Measurements from ENCODE around the gene IL34.

IL34 gene

GRCh38 chr16:70678898-70679670 is 32.7 kb downstream of the IL34 start:
- no peak for DNase-seq

DNA sequence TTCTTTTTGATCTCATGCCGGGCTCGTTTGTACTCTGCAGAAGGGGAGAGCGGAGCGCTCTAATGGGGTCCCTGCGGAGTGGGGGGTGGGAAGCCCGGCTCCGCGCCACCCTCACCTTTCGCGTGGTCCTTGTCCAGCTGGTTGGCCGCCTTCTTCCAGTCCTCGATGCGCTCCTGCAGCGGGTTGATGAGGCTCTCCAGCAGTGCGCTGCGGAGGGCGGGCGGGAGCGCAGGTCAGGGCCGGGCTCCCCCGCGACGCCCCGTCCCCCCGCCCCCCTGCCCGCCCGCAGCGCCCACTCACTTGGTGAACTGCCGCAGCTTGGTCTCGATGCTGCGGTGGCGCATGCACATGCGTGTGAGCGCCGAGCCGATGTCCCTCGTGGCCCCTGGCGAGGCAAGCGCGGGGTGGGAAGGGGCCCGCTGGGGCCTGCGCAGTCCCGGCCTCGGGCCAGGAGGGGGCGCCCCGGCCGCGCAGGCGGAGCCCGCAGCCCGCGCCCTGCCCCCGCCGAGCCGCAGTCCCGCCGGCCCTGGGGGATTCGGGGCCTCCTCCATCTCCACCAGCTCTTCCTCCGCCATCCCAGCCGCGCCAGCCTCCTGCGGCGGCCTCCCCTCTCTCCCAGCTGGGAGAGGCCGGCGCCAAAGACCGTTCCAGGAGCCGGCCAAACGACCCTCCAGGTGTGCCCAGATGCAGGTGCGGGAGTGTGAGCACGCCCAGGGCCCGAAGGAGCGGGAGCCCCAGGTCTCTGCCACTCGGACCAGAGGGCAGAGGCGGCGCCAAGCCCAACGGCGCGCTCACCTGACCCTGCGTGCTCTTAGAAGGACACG is 33.5 kb downstream of the IL34 start:
- DNase-seq: peak; percentile 37

GRCh38 chr16:70680495-70681381 is 34.4 kb downstream of the IL34 start:
- no peak for DNase-seq

GRCh38 chr16:70681382-70682238 is 35.3 kb downstream of the IL34 start:
- DNase-seq: no peak

GRCh38 chr16:70682239-70683145 is 36.1 kb downstream of the IL34 start:
- DNase-seq: no peak

GRCh38 chr16:70683146-70683944 is 37.0 kb downstream of the IL34 start:
- no peak for DNase-seq

GRCh38 chr16:70684146-70685060 is 38.0 kb downstream of the IL34 start:
- no peak for DNase-seq

- no peak for DNase-seq
Observed at GRCh38 chr16:70685061-70685937, 38.9 kb downstream of the IL34 start.

- DNase-seq: peak; percentile 50
Observed at GRCh38 chr16:70685938-70686375, 39.6 kb downstream of the IL34 start, which contains the start of gene MTSS2. TSS of gene MTSS2 (minus strand) at chr16:70686053. CDS start at chr16:70685791, 262 bp downstream.

DNA sequence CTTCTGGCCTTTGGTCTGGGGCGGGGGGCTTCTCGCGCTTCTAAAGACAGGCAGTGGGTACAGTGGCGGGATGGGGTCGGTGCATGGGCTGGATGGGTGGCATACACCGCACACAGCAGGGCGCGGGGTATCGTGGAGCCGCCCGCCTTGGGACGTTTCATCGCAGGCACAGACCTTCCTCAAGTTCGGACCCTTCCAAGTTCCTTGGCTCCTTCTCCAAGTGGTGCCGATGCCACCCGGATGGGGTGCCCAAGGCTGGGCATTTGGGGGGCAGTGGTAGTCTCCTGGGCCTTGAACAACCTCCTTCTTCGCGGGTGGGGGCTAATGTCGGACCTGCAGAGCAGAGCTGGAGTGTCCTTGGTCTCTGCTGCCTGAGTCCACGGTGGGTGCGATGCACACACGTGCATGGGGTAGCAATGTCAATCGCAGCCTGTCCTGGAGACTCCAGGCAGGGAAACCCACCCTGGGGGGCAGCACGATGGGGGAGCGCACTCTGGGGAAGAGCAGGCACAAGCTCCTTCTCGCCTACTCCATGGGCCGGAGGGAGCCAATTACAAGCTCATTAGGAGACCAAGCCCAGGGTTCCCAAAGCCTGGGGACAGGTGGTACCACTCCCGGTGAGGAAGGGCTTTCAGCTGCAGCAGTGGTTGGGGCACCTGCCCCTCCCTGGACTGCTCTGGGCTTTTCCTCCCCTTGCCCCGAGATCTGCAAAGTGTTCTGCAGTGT is 40.2 kb downstream of the IL34 start:
- no peak for DNase-seq

GRCh38 chr16:70687102-70687511 is 40.7 kb downstream of the IL34 start:
- no peak for DNase-seq

GRCh38 chr16:70687671-70688245 is 41.4 kb downstream of the IL34 start:
- no peak for DNase-seq

DNA sequence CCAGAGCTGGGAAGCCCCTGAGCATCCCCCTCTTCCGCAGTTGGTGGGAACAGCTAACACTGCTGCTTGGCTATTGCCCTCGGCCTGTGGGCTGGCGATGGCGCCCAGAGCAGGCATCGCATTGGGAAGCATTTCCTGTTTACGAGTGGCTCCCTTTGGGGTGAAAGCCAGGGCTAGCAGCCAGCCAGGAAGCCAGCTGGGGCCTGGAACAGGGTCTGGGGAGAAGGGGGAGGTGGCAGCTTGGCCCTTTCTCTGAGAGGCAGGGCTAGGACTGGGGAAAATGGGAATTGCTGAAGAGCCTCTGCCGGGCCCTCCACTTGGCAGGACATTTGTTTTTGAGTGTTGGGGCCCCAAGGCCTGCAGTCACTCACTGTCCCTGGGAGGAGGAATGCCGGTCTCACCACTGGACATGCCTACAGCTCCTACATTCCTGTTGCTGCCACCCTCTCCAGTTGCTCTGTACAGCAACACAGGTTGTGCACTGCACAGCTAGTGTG is 41.9 kb downstream of the IL34 start:
- no peak for DNase-seq

DNA sequence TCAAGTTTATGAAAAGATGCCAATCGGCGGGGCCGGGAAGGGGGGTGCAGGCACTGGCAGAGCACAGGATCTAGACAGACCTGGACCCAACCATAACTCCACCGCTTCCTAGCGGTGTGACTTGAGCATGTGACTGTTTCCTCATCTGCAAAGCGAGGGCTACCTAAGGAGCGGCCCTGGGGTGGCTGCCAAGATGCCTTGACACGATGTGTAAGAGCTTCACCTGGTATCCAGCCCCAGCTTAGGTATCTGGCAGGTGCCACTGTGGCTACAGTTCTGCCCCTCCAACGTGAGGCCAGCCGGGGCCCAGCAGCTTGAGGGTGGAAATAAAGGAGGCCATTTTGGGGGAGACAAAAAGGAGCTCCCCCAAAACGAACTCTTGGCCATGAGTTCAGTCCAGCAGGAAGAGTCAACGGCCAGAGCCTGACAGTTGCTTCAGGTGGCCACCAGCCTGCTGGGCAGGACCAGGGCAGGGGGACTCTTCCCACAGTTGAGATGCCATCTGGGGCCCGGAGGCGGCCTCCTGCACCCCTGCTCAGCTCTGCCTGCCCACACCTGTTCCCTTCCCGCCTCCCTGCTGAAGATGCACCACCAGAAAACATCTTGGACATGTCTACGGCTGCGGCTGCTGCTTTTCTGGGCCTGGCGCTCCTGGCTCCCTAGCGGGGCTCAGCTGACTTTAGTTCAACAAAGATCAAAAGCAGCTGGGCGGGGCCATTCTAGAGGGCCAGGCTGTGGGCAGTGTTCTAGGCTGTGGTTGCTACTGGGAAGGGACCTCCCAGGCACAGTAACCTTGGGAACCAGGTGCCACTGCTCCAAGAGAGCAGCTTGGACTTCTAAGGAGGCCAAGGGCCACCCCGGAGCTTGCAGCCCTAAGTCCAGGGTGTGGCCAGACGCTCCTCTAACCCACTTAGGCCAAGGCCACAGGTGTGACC is 42.9 kb downstream of the IL34 start:
- DNase-seq: no peak

Measured in stimulated activated CD8-positive, alpha-beta memory T cell treated with anti-CD3 and anti-CD28 coated beads, Interleukin-4, amount 100 ng/mL, for 48 hours (primary cell).